Nephron (organoid): ENCODE results near the gene SPIRE1.

ENCODE experiments used
- H3K27ac Mint-ChIP-seq, 3 experiments: 2 replicates each; pipeline ENCODE4 v1.8.0; 2020; ENCODE audit warnings: mixed read lengths in 3 of 3, mild to moderate bottlenecking in 2 of 3, moderate library complexity in 1 of 3
- H3K27me3 Mint-ChIP-seq: 2 replicates; pipeline ENCODE4 v1.8.0; 2021; ENCODE audit warnings: low read depth, mild to moderate bottlenecking, moderate library complexity, mixed read lengths
- H3K36me3 Mint-ChIP-seq: 2 replicates; pipeline ENCODE4 v1.8.0; 2020; ENCODE audit warnings: low read depth, mixed read lengths
- H3K4me1 Mint-ChIP-seq: 2 replicates; pipeline ENCODE4 v1.8.0; 2020; ENCODE audit warnings: mixed read lengths
- H3K4me3 Mint-ChIP-seq, 3 experiments: 2 replicates each; pipeline ENCODE4 v1.8.0; 2020; ENCODE audit warnings: mild to moderate bottlenecking in 3 of 3, mixed read lengths in 3 of 3, moderate library complexity in 2 of 3
- H3K9me3 Mint-ChIP-seq: 2 replicates; pipeline ENCODE4 v1.8.0; 2020; ENCODE audit warnings: mixed read lengths
- TF ChIP-seq, protein P1 (sequence below), 3 experiments: fragments of 200-600 bp; sonication (generic); IDR thresholded peaks; one replicate each; pipeline ENCODE4 v1.5.0; 2021; ENCODE audit warnings: antibody characterized with exemption in 3 of 3; ENCODE audit not compliant: unreplicated experiment in 3 of 3

The SPIRE1 gene

GRCh38 chr18:12657684-12658425, at the start of gene SPIRE1:
SPIRE1 (minus strand) TSS chr18:12658107; CDS start chr18:12657866, 241 bp downstream.
- Mint-ChIP-seq H3K36me3 (peaks cover 4% of the 10 kb centered on the region), H3K4me1 (peaks cover 34% of the 10 kb centered on the region), H3K27me3 (no peaks in the 10 kb centered on the region), H3K9me3 (no peaks in the 10 kb centered on the region), H3K27ac (peak within 1 kb of the TSS; percentile 84 to 95 (median 93)), H3K4me3 (peak within 1 kb of the TSS; percentile 95 to 99 (median 99))
- TF ChIP-seq, protein P1, sequence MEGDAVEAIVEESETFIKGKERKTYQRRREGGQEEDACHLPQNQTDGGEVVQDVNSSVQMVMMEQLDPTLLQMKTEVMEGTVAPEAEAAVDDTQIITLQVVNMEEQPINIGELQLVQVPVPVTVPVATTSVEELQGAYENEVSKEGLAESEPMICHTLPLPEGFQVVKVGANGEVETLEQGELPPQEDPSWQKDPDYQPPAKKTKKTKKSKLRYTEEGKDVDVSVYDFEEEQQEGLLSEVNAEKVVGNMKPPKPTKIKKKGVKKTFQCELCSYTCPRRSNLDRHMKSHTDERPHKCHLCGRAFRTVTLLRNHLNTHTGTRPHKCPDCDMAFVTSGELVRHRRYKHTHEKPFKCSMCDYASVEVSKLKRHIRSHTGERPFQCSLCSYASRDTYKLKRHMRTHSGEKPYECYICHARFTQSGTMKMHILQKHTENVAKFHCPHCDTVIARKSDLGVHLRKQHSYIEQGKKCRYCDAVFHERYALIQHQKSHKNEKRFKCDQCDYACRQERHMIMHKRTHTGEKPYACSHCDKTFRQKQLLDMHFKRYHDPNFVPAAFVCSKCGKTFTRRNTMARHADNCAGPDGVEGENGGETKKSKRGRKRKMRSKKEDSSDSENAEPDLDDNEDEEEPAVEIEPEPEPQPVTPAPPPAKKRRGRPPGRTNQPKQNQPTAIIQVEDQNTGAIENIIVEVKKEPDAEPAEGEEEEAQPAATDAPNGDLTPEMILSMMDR (IDR thresholded peaks at IDR 0.05; ENCODE audit: unreplicated experiment in 3 of 3) = no peak

DNA sequence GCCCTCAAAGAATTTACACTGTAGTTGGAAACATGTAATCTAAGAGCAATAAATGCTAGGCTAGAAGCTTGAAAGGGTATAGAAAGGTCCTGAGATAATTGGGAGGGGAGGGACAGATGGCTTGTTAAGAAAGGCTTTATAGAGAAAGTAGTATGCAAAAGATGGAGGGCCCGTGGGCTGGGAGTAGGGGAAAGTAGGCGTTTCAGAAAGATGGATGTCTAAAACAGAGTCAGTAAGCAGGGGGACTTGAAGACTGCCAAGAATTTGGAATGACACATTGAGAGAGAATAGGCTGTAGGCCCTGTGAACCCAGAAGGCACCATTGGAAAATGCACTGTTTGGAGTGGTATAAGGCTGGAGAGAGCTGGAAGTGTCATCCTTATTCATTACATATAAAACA, 45.8 kb upstream of the SPIRE1 start:
- TF ChIP-seq, protein P1 (IDR thresholded peaks at IDR 0.05; ENCODE audit: unreplicated experiment in 3 of 3) = no peak
- Mint-ChIP-seq H3K27ac (peak overlapping the region; percentile 94 to 96 (median 95)), H3K4me1 (peaks cover 35% of the 10 kb centered on the region), H3K27me3 (no peaks in the 10 kb centered on the region), H3K9me3 (no peaks in the 10 kb centered on the region), H3K4me3 (peak overlapping the region; percentile 94 to 99 (median 98)), H3K36me3 (peaks cover 32% of the 10 kb centered on the region)

DNA sequence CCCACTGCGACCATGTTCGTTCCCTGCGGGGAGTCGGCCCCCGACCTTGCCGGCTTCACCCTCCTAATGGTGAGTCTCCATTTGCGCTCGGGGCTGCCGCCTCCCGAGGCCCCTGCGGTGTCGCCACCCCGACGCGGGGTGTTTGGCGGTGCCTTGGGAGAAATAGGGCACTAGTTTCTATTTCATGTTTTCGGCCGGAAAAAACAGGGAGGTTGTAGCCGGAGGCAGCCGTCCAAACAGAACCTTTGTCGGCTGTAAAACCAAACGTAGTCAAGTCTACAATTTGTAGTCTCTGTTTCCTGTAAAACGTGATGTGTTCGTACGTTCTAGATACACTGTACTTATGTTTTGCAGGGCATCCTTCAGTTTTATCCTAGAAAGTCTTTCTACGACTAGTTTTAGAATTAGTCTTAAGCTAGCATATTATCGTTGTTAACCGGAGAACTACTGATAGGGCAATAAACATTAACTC, 45.2 kb upstream of the SPIRE1 start:
- Mint-ChIP-seq H3K9me3 (no peaks in the 10 kb centered on the region), H3K27me3 (no peaks in the 10 kb centered on the region), H3K36me3 (peaks cover 34% of the 10 kb centered on the region), H3K4me1 (peaks cover 35% of the 10 kb centered on the region), H3K4me3 (peak overlapping the region; percentile 94 to 99 (median 98)), H3K27ac (peak overlapping the region; percentile 94 to 96 (median 95))
- TF ChIP-seq, protein P1 (IDR thresholded peaks at IDR 0.05; ENCODE audit: unreplicated experiment in 3 of 3) = no peak

DNA sequence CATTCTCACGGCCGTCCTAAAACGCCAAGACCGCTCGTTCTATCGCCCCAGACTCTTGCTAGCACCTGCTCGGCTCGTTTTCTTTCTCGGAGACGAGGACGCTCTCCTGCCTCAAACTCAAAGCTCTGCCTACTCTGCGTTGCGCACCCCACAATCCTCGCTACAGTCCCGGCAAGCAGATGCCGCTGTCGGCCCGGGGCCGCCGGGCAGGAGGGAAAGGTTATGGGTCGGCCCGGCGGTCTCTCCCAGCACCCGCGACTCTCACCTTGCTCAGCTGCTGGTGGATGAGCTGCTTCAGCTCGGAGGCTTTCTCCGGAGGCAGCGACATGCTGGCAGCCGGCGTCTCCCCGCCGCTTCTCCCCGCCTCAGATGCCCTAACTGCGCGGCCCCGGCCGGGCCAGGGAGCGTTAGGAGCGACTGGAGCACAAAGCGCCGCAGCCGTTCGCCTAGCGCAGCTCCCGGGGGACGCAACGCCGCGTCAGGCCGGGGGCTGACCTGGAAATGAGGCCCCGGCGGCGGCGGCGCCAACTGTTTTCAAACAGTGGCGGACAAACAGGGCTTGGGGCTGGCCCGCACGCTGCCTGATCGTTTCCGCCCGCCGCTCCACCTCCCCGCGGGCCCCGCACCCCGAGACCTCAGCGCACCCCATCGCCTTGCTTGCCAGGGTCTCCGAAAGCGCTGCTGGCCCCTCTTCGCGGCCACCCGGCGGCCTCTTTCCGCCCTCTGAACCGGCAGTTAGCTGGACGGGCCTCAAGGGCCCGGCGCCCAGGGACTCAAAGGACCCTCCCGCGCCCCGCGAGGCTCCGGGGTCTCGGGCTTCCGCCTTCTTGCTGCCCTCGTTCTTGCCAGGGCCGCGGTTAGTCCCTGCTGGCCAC, 44.6 kb upstream of the SPIRE1 start, which contains the start of the genes CEP76 and PSMG2:
TSS of gene CEP76 (minus strand) at position 503 of the 875 bp plus-strand sequence. CDS start at position 328, 175 bp downstream.
TSS of gene PSMG2 (plus strand) at position 822 of the 875 bp plus-strand sequence. CDS start 66 bp downstream, outside the sequence.
- Mint-ChIP-seq H3K9me3 (no peaks in the 10 kb centered on the region), H3K4me3 (peak within 1 kb of the TSS; percentile 94 to 99 (median 98)), H3K27me3 (no peaks in the 10 kb centered on the region), H3K4me1 (peaks cover 35% of the 10 kb centered on the region), H3K36me3 (peaks cover 27% of the 10 kb centered on the region), H3K27ac (peak within 1 kb of the TSS; percentile 94 to 96 (median 95))
- TF ChIP-seq, protein P1 (IDR thresholded peaks at IDR 0.05; ENCODE audit: unreplicated experiment in 3 of 3) = no peak

GRCh38 chr18:12701161-12701560, 43.3 kb upstream of the SPIRE1 start:
- H3K36me3 Mint-ChIP-seq = peaks cover 28% of the 10 kb centered on the region
- peak overlapping the region; percentile 94 to 99 (median 98) for H3K4me3 Mint-ChIP-seq
- H3K27ac Mint-ChIP-seq = peak overlapping the region; percentile 94 to 96 (median 95)
- H3K9me3 Mint-ChIP-seq = no peaks in the 10 kb centered on the region
- TF ChIP-seq, protein P1 (IDR thresholded peaks at IDR 0.05; ENCODE audit: unreplicated experiment in 3 of 3) = no peak
- H3K27me3 Mint-ChIP-seq = no peaks in the 10 kb centered on the region
- H3K4me1 Mint-ChIP-seq = peaks cover 35% of the 10 kb centered on the region
